ENCODE results near the gene STK17A.

Gene STK17A

DNA sequence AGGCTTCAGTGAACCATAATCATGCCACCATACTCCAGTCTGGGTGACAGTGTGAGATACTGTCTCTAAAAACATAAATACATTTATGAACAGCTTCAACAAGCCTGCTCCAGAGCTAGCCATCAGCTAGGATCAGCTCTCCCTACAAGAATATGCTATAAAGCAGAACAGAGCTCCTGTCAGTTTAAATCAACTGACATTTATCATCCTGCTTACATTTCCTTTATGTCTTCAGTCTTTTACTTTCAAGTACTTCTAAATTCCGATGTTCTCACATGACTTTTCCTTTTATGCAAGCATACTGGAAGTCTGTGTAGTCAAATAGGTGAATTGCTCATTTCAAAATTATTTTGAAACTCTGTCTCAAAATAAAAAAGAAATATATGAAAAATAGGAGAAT, 81.8 kb downstream of the STK17A start:
- TF ChIP-seq TAF1 (IDR thresholded peaks at IDR 0.05; ENCODE audit: borderline replicate concordance, insufficient read depth, low read length) = no peak
- no peak for TF ChIP-seq POLR2AphosphoS5 (IDR thresholded peaks at IDR 0.05; ENCODE audit: low read depth, low read length)
- TF ChIP-seq, protein P1, sequence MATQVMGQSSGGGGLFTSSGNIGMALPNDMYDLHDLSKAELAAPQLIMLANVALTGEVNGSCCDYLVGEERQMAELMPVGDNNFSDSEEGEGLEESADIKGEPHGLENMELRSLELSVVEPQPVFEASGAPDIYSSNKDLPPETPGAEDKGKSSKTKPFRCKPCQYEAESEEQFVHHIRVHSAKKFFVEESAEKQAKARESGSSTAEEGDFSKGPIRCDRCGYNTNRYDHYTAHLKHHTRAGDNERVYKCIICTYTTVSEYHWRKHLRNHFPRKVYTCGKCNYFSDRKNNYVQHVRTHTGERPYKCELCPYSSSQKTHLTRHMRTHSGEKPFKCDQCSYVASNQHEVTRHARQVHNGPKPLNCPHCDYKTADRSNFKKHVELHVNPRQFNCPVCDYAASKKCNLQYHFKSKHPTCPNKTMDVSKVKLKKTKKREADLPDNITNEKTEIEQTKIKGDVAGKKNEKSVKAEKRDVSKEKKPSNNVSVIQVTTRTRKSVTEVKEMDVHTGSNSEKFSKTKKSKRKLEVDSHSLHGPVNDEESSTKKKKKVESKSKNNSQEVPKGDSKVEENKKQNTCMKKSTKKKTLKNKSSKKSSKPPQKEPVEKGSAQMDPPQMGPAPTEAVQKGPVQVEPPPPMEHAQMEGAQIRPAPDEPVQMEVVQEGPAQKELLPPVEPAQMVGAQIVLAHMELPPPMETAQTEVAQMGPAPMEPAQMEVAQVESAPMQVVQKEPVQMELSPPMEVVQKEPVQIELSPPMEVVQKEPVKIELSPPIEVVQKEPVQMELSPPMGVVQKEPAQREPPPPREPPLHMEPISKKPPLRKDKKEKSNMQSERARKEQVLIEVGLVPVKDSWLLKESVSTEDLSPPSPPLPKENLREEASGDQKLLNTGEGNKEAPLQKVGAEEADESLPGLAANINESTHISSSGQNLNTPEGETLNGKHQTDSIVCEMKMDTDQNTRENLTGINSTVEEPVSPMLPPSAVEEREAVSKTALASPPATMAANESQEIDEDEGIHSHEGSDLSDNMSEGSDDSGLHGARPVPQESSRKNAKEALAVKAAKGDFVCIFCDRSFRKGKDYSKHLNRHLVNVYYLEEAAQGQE (IDR thresholded peaks at IDR 0.05; ENCODE audit: insufficient read depth in 1 of 2, low read depth in 2 of 2, low read length in 2 of 2) = no peak
- no peak for TF ChIP-seq SIN3A (IDR thresholded peaks at IDR 0.05; ENCODE audit: borderline replicate concordance, insufficient read depth, low read length)
- no peak for TF ChIP-seq FOXP2 (optimal IDR thresholded peaks at IDR 0.05; ENCODE audit: borderline replicate concordance, extremely low read depth, extremely low read length, insufficient read depth)

DNA sequence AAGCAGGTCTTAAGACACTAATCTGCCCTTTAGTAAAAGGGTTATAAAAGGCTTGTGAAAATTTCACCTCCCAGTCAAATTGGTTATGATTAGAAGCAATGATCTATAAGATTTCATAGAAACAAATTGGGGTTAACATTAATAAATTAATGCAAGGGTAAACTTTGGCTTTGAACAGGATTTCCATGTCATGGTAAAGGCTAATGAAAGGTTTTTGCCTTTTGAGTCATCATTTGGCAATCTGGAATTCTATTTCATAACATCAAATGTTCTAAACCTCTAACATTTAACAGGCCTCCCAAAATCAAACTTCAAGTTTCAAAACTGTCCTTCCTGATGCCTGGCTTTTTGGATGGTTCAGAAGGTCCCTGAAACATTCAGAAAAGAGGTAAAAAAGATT, 84.0 kb downstream of the STK17A start:
- TF ChIP-seq TAF1 (IDR thresholded peaks at IDR 0.05; ENCODE audit: borderline replicate concordance, insufficient read depth, low read length) (no peak), POLR2AphosphoS5 (IDR thresholded peaks at IDR 0.05; ENCODE audit: low read depth, low read length) (no peak), FOXP2 (optimal IDR thresholded peaks at IDR 0.05; ENCODE audit: borderline replicate concordance, extremely low read depth, extremely low read length, insufficient read depth) (no peak), SIN3A (IDR thresholded peaks at IDR 0.05; ENCODE audit: borderline replicate concordance, insufficient read depth, low read length) (no peak)
- TF ChIP-seq, protein P1 (IDR thresholded peaks at IDR 0.05; ENCODE audit: insufficient read depth in 1 of 2, low read depth in 2 of 2, low read length in 2 of 2) = no peak

GRCh38 chr7:43668035-43668434, 85.1 kb downstream of the STK17A start:
- no peak for TF ChIP-seq SIN3A (IDR thresholded peaks at IDR 0.05; ENCODE audit: borderline replicate concordance, insufficient read depth, low read length)

- TF ChIP-seq TAF1 (IDR thresholded peaks at IDR 0.05; ENCODE audit: borderline replicate concordance, insufficient read depth, low read length) = no peak
- no peak for TF ChIP-seq POLR2AphosphoS5 (IDR thresholded peaks at IDR 0.05; ENCODE audit: low read depth, low read length)
Measured at GRCh38 chr7:43669286-43670081, 86.6 kb downstream of the STK17A start.

- TF ChIP-seq TAF1 (IDR thresholded peaks at IDR 0.05; ENCODE audit: borderline replicate concordance, insufficient read depth, low read length) (no peak), FOXP2 (optimal IDR thresholded peaks at IDR 0.05; ENCODE audit: borderline replicate concordance, extremely low read depth, extremely low read length, insufficient read depth) (no peak), POLR2AphosphoS5 (IDR thresholded peaks at IDR 0.05; ENCODE audit: low read depth, low read length) (no peak), SIN3A (IDR thresholded peaks at IDR 0.05; ENCODE audit: borderline replicate concordance, insufficient read depth, low read length) (no peak)
- TF ChIP-seq, protein P1 (IDR thresholded peaks at IDR 0.05; ENCODE audit: insufficient read depth in 1 of 2, low read depth in 2 of 2, low read length in 2 of 2) = no peak
Measured at GRCh38 chr7:43671521-43671920, 88.6 kb downstream of the STK17A start.

DNA sequence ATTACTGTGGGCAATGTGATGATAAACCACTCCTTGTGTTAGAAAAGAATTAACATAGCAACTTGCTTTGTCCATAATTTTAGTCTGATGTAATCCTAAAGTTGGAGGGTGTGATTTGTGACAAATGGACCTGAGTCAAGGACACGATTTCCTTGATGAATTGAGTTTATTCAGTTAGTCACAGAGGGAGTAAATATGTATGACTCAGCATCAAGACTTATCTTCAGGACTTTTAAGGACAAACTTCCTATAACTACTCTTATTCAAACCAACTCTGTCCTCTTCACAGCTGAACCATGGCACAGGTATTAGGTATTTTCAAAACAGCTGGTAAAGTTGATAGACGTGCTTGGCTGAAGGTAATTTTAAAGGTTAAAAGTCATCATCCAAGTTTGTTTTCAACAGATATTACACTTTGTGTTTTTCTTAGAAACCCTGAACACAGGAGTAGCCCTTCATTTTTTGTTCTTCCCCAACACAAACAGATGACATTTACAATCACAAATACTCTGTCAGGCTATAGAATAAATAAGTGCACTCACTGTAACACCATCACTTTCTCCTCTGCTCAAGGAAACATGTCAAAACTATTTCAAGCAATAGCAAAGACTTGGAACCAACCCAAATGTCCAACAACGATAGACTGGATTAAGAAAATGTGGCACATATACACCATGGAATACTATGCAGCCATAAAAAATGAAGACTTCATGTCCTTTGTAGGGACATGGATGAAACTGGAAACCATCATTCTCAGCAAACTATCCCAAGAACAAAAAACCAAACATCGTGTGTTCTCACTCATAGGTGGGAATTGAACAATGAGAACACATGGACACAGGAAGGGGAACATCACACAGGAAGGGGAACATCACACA, 91.9 kb downstream of the STK17A start:
- no peak for TF ChIP-seq TAF1 (IDR thresholded peaks at IDR 0.05; ENCODE audit: borderline replicate concordance, insufficient read depth, low read length)
- no peak for TF ChIP-seq FOXP2 (optimal IDR thresholded peaks at IDR 0.05; ENCODE audit: borderline replicate concordance, extremely low read depth, extremely low read length, insufficient read depth)
- no peak for TF ChIP-seq SIN3A (IDR thresholded peaks at IDR 0.05; ENCODE audit: borderline replicate concordance, insufficient read depth, low read length)
- no peak for TF ChIP-seq POLR2AphosphoS5 (IDR thresholded peaks at IDR 0.05; ENCODE audit: low read depth, low read length)
- TF ChIP-seq, protein P1 (IDR thresholded peaks at IDR 0.05; ENCODE audit: insufficient read depth in 1 of 2, low read depth in 2 of 2, low read length in 2 of 2) = no peak
